ENCODE results near the gene B4GALNT2.

- TF ChIP-seq CTCF (IDR thresholded peaks at IDR 0.05; ENCODE audit: low read length) = no peak
- no peak for TF ChIP-seq EZH2phosphoT487 (IDR thresholded peaks at IDR 0.05; ENCODE audit: low read length)
- TF ChIP-seq EZH2 (optimal IDR thresholded peaks at IDR 0.05; ENCODE audit: low read depth, low read length) = no peak
Measured at GRCh38 chr17:49213399-49213798, 80.8 kb downstream of the B4GALNT2 start.

Data from MM.1S (cell line).